Hepatocyte (in vitro differentiated cells): Measurements from ENCODE around the gene DYNC2H1.

ENCODE experiments used
- CTCF ChIP-seq: fragments of 200-600 bp; sonication (generic); IDR thresholded peaks from 2 replicates; pipeline ENCODE4 v1.5.1; 2016; ENCODE audit warnings: antibody characterized with exemption, mild to moderate bottlenecking; ENCODE audit not compliant: poor library complexity
- EZH2phosphoT487 ChIP-seq: fragments of 200-600 bp; sonication (generic); IDR thresholded peaks from one replicate; pipeline ENCODE4 v1.6.1; 2018; ENCODE audit warnings: antibody characterized with exemption, mild to moderate bottlenecking, low read depth, moderate library complexity; ENCODE audit not compliant: unreplicated experiment, severe bottlenecking

GRCh38 chr11:103344886-103345285 is 235.7 kb downstream of the DYNC2H1 start:
- TF ChIP-seq CTCF, result no peak
- no peak for TF ChIP-seq EZH2phosphoT487
